OCI-LY1 (cell line): ENCODE data around the gene MIOX.

Source experiments
- H2AFZ ChIP-seq: fragments of 200-600 bp; sonication (generic), shearing (Covaris generic); 2 replicates; pipeline ENCODE4 v1.6.0; 2014; ENCODE audit warnings: antibody characterized with exemption, mild to moderate bottlenecking, low read length
- H3F3A ChIP-seq: fragments of 200-600 bp; sonication (generic), shearing (Covaris generic); 2 replicates; pipeline ENCODE4 v1.6.0; 2014; ENCODE audit warnings: mild to moderate bottlenecking, antibody characterized with exemption, low read length, moderate library complexity; ENCODE audit not compliant: insufficient read depth
- H3K27ac ChIP-seq: fragments of 200-600 bp; sonication (generic); 2 replicates; pipeline ENCODE4 v1.5.1; 2014; ENCODE audit warnings: low read length, mixed run types, mild to moderate bottlenecking, low read depth; ENCODE audit not compliant: poor library complexity, severe bottlenecking
- H3K27me3 ChIP-seq: fragments of 200-600 bp; sonication (generic); 2 replicates; pipeline ENCODE4 v1.6.0; 2014; ENCODE audit warnings: antibody characterized with exemption, mild to moderate bottlenecking, low read length, moderate library complexity; ENCODE audit not compliant: insufficient read depth
- H3K36me3 ChIP-seq: fragments of 200-600 bp; sonication (generic); 2 replicates; pipeline ENCODE4 v1.6.1; 2014; ENCODE audit warnings: mild to moderate bottlenecking, antibody characterized with exemption, low read length, moderate library complexity, mixed read lengths; ENCODE audit not compliant: insufficient read depth
- H3K4me1 ChIP-seq: fragments of 200-600 bp; sonication (generic); 2 replicates; pipeline ENCODE4 v1.5.1; 2014; ENCODE audit warnings: mild to moderate bottlenecking, low read length, moderate library complexity; ENCODE audit not compliant: insufficient read depth, severe bottlenecking
- H3K4me2 ChIP-seq: fragments of 200-600 bp; sonication (generic), shearing (Covaris generic); 2 replicates; pipeline ENCODE4 v1.6.1; 2014; ENCODE audit warnings: low read length
- H3K4me3 ChIP-seq: fragments of 200-600 bp; sonication (generic); 2 replicates; pipeline ENCODE4 v1.5.1; 2014; ENCODE audit warnings: low read length, low read depth, mild to moderate bottlenecking, mixed read lengths; ENCODE audit not compliant: poor library complexity, severe bottlenecking
- H3K79me2 ChIP-seq: fragments of 200-600 bp; shearing (Covaris generic); 2 replicates; pipeline ENCODE4 v1.6.1; 2016; ENCODE audit warnings: mixed run types, low read length, mixed read lengths; ENCODE audit not compliant: insufficient read depth
- H3K9ac ChIP-seq: fragments of 200-600 bp; sonication (generic), shearing (Covaris generic); 2 replicates; pipeline ENCODE4 v1.6.1; 2014; ENCODE audit warnings: mild to moderate bottlenecking, low read length, mixed read lengths
- H3K9me2 ChIP-seq: fragments of 200-600 bp; sonication (generic), shearing (Covaris generic); 2 replicates; pipeline ENCODE4 v1.6.1; 2014; ENCODE audit warnings: low read depth, mild to moderate bottlenecking, low read length, mixed read lengths
- H3K9me3 ChIP-seq: fragments of 200-600 bp; shearing (Covaris generic); 2 replicates; pipeline ENCODE4 v1.6.1; 2014; ENCODE audit warnings: low read length, mixed read lengths
- H4K20me1 ChIP-seq: fragments of 200-600 bp; sonication (generic), shearing (Covaris generic); 2 replicates; pipeline ENCODE4 v1.6.0; 2016; ENCODE audit warnings: mild to moderate bottlenecking, low read length; ENCODE audit not compliant: insufficient read depth
- EZH2 ChIP-seq: fragments of 200-600 bp; sonication (generic), shearing (Covaris generic); IDR thresholded peaks from 2 replicates; pipeline ENCODE4 v1.8.0; 2017; ENCODE audit warnings: borderline replicate concordance, mixed run types, mild to moderate bottlenecking, antibody characterized with exemption, low read length, moderate library complexity, mixed read lengths
- TF ChIP-seq, protein P1 (sequence below): fragments of 200-600 bp; sonication (generic), shearing (Covaris generic); IDR thresholded peaks from 2 replicates; pipeline ENCODE4 v1.5.1; 2017; ENCODE audit warnings: mild to moderate bottlenecking, antibody characterized with exemption, low read length, moderate library complexity, mixed read lengths

The MIOX gene

DNA sequence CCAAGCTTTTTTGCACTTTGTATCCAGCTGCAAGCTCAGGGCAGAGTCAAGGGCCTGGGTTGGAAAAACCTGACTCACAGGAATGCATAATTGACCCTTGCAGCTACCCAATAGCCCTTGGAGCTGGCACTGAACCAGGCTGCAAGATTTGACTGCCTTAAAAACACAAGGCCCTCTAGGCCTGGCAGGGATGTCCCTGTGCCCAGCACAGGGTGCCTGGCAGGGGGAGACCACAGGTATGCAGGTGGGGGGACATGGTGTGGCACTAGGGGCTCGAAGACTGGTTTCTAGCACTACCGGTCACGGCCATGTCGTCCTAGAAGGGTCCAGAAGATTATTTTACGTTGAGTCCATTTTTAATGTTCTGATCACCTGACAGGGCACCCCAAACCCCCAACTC is 42.0 kb upstream of the MIOX start:
- no peaks in the 10 kb centered on the region for H4K20me1 ChIP-seq
- peaks cover 71% of the 10 kb centered on the region for H3K36me3 ChIP-seq
- H3K9me3 ChIP-seq: no peaks in the 10 kb centered on the region
- no peaks in the 10 kb centered on the region for H3K9me2 ChIP-seq
- no peak overlapping the region for H3K4me3 ChIP-seq
- TF ChIP-seq, protein P1, sequence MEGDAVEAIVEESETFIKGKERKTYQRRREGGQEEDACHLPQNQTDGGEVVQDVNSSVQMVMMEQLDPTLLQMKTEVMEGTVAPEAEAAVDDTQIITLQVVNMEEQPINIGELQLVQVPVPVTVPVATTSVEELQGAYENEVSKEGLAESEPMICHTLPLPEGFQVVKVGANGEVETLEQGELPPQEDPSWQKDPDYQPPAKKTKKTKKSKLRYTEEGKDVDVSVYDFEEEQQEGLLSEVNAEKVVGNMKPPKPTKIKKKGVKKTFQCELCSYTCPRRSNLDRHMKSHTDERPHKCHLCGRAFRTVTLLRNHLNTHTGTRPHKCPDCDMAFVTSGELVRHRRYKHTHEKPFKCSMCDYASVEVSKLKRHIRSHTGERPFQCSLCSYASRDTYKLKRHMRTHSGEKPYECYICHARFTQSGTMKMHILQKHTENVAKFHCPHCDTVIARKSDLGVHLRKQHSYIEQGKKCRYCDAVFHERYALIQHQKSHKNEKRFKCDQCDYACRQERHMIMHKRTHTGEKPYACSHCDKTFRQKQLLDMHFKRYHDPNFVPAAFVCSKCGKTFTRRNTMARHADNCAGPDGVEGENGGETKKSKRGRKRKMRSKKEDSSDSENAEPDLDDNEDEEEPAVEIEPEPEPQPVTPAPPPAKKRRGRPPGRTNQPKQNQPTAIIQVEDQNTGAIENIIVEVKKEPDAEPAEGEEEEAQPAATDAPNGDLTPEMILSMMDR: no peak
- TF ChIP-seq EZH2: no peak
- peak overlapping the region; percentile 42 for H3K4me2 ChIP-seq
- H3K27me3 ChIP-seq: no peaks in the 10 kb centered on the region
- no peaks in the 10 kb centered on the region for H3F3A ChIP-seq
- peaks cover 54% of the 10 kb centered on the region for H3K4me1 ChIP-seq
- peak overlapping the region; percentile 48; the same call in 1 of the 2 replicates for H3K9ac ChIP-seq
- no peaks in the 10 kb centered on the region for H3K79me2 ChIP-seq
- peak overlapping the region; percentile 97 for H3K27ac ChIP-seq
- H2AFZ ChIP-seq: no peak overlapping the region

DNA sequence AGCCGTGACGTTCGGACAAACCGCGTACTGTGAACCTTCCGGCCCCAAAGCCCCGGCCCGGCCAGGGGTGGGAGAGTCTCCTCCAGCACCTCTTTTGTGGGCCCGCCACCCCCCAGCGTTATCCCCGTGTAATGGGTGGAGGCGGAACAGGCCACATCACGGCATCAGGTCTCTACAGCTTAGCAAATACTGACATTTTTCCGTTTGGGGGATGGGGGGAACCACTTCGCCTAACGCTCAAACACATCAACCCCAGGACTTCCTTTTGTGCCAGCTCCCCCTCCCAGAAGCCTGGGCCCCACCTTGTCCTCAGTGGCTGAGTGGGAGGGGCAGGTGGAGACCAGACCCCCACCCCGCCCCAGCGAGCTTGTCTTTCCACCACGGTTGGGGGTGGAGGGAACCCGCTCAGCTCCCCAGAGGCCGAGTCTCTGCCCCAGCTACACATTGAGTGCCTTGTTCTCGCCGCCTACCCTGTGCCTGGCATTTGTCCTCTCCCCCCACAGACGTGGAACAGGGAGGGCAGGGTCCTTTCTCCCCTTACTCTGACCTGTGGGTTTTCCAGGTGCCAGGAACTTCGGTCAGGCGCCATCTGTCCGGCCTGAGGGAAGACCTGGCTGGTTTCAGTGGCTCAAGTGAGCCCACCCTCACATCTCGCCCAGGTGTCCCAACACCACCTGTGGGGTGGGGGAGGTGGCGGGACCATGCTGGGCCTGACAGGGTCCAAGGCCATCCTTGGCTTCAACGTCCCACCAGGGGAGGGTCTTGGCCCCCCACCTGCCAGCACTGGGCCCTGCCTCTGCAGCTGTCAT is 41.4 kb upstream of the MIOX start:
- peak overlapping the region; percentile 97 for H3K27ac ChIP-seq
- peaks cover 60% of the 10 kb centered on the region for H3K4me1 ChIP-seq
- H3K4me3 ChIP-seq: no peak overlapping the region
- H3K4me2 ChIP-seq: peak overlapping the region; percentile 42
- H3F3A ChIP-seq: no peaks in the 10 kb centered on the region
- TF ChIP-seq, protein P1: no peak
- TF ChIP-seq EZH2: no peak
- H3K27me3 ChIP-seq: no peaks in the 10 kb centered on the region
- no peaks in the 10 kb centered on the region for H4K20me1 ChIP-seq
- H3K9ac ChIP-seq: peak overlapping the region; percentile 48; the same call in 1 of the 2 replicates
- H2AFZ ChIP-seq: no peak overlapping the region
- H3K36me3 ChIP-seq: peaks cover 67% of the 10 kb centered on the region
- H3K79me2 ChIP-seq: no peaks in the 10 kb centered on the region
- no peaks in the 10 kb centered on the region for H3K9me2 ChIP-seq
- H3K9me3 ChIP-seq: no peaks in the 10 kb centered on the region

DNA sequence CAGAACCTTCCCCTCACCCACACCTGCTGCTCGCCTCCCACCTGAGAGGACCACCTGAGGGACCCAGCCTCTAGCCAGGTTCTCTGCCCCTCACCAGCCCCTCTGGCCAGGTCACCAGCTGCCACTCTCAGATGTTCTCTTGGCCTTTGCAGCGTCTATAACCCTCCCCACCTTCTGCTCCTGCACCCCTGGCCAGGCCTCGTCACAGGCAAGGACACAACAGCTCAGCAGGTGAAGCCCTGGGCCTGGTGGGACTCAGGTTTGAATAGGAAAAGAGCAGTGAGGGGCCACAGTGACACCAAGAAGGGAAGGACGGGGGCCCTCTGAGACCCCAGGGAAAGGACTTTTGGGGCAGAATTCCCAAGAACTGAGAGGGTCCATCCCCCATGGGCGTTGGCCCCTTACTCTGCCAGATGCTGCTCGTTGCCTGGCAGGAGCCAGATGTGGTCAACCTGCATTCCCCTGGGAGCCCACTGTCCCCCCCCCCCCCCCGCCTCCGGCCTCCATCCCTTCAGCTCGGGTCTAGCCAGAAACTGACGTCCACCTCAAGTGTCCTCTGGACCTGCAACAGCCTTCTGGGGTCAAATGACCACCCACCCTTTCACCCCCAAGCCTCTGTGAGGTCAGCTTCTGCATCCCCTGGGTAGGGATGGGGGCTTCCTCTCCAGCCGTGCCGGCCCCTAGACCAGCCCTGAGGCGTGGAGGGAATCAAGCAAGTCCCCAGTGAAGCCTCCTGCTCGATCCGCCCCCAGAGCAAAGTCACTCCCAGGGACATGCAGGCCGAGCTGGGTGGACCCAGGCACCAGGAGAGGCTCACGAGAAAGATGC is 40.6 kb upstream of the MIOX start:
- 0 out of 2 replicates have a peak, but pooled peaks cover 4% of the 10 kb centered on the region for H3F3A ChIP-seq

More for the DNA sequence above, 40.6 kb upstream of the MIOX start:
- peaks cover 66% of the 10 kb centered on the region for H3K4me1 ChIP-seq
- H3K27me3 ChIP-seq: no peaks in the 10 kb centered on the region
- no peak overlapping the region for H3K4me3 ChIP-seq
- H3K36me3 ChIP-seq: peaks cover 68% of the 10 kb centered on the region
- no peaks in the 10 kb centered on the region for H3K9me2 ChIP-seq
- peak overlapping the region; percentile 48; the same call in 1 of the 2 replicates for H3K9ac ChIP-seq
- no peaks in the 10 kb centered on the region for H3K79me2 ChIP-seq
- peak overlapping the region; percentile 97 for H3K27ac ChIP-seq
- TF ChIP-seq, protein P1: no peak
- TF ChIP-seq EZH2: no peak
- peak overlapping the region; percentile 42; the same call in 1 of the 2 replicates for H3K4me2 ChIP-seq
- no peaks in the 10 kb centered on the region for H4K20me1 ChIP-seq
- no peak overlapping the region for H2AFZ ChIP-seq
- H3K9me3 ChIP-seq: no peaks in the 10 kb centered on the region
